CD4-positive, alpha-beta T cell treated with Interleukin-6 for 4 hours (primary cell): ENCODE data around the gene SLC17A9.

ENCODE experiments used
- DNase-seq: peaks from one replicate; pipeline ENCODE4 v3.0.0-alpha.2; 2020; ENCODE audit warnings: mixed read lengths

SLC17A9 gene

DNA sequence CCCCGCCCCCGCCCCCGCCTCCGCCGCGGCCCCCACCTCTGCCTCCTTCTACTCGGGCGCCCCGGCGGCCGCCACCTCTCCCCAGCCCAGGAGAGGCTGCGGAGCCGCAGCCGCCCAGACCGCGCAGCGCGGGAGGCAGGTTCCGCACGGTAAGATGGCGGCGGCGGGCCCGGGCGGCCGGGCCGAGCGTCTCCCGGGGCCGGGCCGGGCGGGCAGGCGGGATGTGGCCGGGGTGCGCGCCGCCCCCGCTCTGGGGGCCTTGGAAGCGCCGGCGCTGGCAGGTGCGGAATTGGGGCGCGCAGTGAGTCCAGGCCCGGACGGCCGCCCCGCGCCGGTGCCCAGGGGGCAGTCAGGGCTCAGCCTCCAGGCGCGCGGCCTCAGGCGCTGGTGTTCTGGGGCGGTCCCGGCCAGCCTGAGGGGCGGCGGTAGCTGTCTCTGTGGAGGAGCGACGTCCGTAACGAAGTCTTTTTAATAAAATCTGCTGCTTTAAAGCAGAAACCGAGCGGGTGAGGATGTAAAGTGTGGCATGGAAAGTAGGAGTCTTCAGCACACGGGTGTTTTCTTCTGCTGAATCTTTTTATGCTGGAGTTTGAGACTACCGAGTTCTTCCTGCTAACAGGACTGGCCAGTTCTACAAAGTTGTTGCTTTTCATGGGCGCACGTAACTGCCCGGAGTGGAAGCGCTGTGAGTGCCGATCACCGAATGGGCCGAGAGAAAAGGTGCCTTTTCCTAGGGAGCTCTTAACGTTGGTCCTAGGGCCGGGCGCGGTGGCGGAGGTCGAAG lies 14.2 kb upstream of the SLC17A9 start, which contains the start of gene GID8:
Gene GID8, plus strand, starts transcription at position 43 of the 784 bp plus-strand sequence. CDS start 3,356 bp downstream, outside the sequence.
- DNase-seq = peak; percentile 51

DNA sequence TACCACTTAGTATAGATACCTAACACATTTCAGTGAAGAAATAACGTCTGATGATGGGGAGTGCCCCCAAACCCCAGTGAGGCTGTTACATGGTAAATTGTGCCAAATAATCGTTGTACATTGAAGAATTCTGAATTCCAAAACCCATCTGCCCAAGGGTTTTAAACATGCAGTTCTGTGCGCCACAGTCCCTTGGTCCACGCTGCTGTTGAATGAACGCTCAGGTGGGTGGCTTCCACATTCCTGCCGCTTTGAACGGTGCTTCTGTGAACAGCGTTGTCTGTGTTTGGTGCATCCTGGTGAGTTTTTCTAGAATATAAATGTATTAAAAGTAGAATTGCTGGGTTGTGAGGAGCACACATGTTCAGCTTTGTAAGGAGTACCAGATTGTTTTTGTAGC lies 11.6 kb upstream of the SLC17A9 start:
- no peak for DNase-seq

DNA sequence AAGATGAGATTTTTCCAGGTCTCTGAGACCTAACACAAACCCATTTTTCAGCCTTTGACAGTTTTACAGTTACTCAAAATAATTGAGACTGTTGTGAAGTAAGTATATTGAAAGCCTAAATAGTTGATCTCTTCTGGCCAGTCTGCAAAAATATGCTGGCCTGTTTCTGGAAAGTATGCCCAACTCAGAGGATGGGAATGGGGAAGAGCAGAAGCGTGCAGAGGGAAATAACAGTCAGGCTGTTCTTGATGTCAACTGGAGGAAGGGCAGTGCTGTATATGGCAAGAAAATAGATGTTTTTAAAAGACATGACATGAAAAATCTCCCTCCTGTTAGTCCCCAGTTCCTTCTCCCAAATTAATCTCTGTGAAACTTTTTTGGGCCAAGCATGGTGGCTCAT lies 10.7 kb upstream of the SLC17A9 start:
- DNase-seq = no peak

DNA sequence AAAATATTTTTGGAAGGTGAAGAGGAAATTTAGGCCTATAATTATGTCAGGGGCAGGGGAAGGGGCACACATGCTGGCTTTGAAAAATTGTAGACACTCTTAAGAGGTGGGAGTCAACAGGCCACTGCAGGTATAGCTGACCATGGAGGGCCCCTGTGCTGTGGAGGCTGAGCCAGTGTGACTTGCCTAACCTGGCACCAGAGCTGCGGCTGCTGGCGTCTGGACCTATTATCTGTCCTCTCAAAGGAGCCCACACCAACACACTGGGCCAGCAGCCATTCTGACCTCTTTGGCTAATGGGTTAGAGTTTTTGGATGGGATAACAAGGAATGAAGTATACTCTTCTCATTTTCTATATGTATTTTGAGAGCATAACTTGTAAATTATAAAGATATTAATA lies 10.1 kb upstream of the SLC17A9 start:
- no peak for DNase-seq

DNA sequence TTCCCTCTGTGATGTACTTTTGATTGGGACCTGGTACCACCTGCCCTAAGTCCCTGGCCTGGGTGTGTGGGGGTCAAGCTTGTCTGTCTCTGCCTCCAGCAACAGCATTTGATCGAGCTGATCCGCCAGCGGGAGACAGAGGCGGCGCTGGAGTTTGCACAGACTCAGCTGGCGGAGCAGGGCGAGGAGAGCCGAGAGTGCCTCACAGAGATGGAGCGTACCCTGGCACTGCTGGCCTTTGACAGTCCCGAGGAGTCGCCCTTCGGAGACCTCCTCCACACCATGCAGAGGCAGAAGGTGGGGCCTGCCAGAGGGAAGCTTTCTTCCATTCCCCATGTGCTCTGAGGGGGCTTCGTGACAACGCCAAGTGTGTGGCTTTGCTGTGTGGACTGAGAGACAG lies 9.1 kb upstream of the SLC17A9 start:
- no peak for DNase-seq

DNA sequence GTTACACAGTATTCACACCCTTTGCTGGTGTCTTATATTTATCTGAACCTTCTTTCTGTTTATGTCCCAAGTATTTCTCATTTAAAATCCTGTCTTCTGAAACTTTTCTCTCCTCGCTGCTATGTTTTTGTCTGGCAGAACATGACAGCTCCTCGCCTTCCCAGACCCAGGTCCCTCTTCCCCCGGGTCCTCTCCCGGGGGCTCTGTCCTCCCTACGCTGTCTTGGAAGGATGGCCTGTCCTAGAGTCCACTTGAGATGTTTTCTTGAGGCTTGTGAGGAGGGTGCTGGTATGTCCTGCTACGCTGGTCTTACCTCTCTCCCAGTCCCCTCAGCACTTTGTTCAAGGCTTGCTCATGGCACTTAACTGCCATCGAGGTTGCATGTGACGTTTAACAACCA lies 8.3 kb upstream of the SLC17A9 start:
- DNase-seq = no peak

DNA sequence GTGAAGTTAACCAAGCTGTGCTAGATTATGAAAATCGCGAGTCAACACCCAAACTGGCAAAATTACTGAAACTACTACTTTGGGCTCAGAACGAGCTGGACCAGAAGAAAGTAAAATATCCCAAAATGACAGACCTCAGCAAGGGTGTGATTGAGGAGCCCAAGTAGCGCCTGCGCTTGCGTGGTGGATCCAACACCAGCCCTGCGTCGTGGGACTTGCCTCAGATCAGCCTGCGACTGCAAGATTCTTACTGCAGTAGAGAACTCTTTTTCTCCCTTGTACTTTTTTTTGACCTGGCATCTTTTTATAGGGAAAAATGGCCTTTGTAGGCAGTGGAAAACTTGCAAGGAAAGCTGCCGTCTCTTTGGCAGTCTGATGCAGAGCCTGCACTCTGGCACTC lies 7.8 kb upstream of the SLC17A9 start:
- no peak for DNase-seq

DNA sequence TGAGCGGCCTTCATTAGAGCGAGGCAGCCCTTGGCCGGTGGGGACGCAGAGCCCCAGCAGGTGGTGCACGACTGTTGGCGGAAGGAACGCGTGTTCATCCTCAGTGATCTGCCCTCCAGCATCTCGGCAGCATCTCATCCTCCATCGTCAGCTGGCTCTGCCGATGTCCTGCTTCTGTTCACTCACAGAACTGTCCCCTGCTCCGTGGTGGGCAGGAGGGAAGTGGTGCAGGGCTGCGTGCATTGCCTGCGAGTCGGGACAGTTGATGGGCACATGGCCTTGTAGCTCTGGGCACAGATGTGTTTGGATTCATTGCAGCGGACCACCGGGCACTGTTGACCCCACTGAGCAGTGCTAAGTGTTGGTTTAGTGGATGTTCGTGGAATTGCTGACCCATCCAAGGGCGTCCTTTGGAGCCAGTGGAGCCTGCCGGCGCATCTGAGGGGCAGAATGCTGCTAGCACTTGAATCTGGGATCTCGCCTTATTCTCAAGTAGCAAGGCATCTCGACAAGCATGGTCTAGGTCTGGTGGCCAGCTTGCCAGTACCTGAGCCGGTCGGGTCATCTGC lies 6.7 kb upstream of the SLC17A9 start:
- DNase-seq = no peak

DNA sequence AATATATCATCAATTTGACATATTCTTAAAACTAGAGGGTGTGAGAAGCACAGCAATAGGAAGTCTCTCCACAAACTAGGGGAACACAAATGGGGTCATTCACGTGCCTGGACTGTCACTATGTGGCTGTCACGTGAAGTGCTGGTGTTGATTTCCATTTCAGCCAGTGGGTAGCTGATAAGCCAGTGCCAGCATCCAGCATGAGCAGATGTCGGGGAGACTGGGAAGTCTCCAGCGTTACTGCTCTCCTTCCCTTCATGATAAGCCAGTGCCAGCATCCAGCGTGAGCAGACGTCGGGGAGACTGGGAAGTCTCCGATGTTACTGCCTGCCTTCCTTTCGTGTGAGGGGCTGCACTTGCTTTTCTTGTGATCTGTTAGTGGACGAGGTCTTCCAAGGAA lies 5.6 kb upstream of the SLC17A9 start:
- DNase-seq = no peak

DNA sequence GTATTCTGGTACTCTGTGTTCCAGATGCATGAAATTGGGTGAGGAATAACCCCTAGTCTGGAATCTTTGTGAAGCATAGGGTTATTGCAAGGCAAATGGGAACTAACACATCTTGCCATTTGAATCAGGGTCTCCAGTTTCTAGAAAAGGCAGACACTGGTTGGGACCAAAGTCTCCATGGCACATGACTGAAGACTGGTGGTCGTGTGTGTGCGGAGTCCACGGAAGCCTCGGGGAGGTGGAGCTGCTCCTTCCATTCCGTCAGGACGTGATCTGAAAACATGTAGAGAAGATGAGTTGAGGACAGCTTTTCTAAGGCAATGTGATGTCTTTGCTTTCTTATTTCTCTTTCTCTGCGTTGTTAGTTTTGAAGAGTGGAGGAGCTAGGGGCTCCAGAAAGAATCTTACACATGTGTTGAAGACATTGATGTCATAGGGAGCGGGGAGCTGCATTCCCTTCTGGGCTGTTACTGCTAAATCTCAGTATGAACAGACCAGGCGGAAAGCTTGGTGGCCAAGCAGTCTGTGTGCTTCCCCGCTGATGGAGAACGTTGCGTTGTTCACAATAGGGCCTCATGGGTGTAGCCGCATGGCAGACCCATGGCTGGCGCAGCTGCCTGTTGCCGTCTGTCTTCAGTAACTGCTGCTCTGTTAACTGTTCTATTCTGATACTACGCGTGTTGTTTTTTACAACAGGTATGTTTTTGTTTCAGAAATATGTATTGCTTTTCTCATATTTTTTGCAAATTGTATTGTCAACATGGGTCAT lies 4.8 kb upstream of the SLC17A9 start:
- no peak for DNase-seq

DNA sequence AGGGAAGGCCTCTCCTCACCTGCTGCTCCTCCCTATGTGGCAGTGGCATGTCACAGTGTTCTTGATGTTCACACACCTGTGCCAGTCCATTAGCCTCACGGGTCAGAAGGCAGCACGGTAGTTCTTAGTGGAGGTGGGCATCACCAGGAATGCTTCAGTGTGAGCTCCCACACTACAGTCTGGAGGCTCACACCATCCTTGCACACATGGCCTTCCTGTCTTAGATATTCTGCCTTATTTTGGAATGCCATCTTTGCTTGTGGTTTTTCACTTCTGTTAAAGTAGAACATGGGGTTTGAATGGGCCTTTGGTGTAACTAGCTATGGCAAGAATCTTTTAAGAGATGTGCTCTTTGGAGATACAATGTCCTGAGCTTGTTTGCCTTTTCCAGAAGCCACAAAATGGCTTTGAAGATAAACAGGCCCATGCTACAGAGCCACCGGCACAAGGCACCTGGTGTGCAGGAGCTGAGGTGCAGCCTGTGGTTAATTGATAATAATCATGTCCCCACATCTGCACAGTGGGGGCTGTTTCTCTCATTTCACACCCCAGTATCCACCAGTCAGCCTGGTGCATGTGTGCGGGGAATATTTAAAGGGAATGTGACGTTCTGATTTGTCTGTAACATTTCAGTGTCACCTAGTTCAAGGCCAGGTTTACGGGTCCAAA lies 3.2 kb upstream of the SLC17A9 start:
- DNase-seq = no peak

DNA sequence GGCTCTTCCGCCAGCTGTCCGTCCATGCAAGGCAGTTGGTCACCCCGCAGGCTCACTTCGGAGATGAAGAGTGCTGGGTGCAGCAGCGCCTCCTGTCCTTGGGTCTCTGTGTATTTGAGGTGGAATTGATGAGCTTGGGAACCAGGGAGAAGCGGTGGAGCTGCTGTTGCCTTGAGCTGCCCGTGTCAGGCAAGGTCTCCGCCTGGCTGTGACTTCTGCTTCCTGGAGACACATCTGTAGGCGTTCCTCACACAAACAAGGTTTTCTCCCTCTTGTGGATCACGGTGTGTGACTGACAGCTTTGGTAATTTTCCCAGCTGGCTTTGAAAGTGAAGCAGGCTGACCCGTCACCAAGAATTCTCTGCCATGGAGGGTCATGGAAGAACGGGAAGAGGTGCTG lies 2.5 kb upstream of the SLC17A9 start:
- DNase-seq = no peak

DNA sequence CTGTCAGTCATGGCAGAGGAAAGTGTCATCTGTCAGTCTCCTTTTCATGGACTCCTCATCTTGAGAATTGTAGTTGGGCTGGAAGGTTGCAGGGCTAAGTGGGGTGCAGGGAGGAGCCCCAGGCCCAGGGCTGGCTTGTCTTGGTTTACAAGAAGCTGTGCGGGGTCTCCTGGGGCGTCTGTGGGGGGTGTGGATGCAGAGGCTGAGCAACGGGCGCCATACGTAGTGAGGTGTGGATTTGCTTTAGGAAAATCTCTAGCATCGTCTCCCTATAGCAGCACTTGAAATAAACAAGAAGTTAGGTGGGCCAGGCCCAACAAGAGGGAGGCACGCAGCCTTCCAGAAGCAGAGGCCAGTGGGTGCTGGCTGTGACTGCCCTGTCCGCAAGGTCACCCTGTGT lies 1.8 kb upstream of the SLC17A9 start:
- DNase-seq = no peak

DNA sequence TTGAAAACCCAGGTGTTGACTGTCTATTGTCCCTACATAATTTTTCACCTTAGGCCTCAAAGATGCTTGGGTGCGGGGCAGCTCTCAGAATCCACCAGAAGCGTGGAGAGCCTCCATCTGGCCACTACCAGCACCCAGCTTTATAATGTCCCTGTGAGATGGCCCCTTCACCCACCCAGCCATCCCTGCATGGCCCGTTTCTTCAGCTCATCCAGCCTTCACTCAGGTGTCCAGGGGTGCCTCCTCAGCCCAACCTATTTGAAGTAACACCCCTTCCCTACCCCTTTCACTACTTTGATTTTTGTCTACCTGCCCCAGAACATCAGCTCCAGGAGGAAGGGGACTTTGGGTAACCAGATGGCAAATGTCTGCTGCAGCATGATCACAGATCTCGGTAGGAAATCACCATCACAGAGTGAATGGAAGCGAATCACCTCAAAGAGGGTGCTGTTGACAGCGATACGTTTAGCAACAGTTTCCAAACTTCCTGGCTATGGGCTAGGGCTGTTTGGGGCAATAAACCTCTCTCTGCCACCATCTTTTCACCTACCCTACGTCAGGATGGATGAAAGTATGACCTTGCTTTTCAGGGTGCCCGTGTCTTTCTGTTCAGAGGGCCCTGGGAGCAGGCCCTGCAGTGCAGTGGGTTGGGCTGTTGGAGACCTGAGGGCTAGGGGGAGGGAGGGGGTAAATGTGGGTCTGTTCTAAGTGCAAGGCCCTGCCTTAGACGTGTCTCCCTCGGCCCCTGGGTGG lies 1.2 kb upstream of the SLC17A9 start:
- no peak for DNase-seq

DNA sequence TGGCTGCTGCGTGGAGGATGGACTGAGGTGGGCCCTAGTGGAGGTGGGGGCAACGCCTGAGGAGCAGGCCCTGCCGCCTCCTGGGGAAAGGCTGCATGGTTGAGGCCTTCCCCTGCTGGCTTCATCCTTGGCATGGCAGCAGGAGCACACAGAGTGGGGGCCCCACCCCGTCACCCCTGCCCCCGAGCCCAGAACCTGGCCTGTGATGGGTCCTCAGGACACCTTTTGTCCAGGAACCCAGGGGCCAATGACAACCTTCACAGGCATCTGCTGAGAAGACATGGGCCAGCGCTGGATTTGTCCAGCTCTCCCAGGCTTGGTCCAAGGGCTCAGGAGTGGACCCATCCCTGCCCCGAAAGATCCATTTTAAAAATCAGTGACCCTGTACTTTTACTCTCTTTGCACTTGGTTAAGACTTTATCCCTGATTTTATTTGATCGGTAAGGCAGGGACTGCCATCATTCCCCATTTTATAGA lies 575 bp upstream of the SLC17A9 start:
- DNase-seq = no peak

DNA sequence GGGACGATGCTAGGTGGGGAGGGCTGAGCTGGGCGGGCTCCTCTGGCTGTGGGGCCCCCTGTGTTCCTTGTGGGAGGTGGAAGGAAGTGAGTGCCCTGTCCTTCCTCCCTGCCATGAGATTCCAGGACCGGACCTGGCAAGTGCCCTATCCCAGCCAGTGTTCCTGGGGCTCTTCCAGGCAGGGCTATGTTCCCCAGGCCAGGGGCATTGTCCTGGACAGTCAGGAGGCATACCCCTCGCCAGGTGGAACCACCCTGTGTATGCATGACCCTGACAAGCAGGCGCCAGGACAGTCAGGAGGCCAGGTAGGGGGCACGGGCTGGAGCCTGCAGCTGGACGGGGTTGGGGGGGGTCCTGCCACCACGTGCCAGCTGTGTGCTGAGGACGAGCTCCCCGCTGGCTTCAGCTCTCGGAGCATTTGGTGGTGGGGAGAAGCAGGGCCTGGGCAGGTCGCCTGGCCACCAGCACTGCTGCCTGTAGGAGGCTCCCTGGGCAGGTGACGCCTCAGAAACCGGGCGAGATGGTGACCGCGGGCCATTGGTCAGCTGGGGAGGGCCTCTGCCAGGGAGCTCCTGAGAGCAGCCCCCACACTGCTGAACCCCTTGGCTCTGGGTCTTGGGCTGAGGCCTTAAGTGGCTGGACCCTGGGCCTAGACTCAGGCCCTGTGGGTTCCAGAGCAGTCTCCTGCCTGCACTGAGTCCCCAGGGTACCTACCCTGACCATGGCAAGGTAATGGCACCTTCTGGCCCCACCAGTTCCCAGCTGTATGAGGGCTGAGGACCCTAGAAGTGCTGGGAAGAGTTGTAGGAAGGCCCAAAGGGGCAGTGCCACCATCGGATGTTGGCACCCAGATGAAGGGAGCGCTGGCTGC lies 694 bp downstream of the SLC17A9 start:
- DNase-seq = no peak

DNA sequence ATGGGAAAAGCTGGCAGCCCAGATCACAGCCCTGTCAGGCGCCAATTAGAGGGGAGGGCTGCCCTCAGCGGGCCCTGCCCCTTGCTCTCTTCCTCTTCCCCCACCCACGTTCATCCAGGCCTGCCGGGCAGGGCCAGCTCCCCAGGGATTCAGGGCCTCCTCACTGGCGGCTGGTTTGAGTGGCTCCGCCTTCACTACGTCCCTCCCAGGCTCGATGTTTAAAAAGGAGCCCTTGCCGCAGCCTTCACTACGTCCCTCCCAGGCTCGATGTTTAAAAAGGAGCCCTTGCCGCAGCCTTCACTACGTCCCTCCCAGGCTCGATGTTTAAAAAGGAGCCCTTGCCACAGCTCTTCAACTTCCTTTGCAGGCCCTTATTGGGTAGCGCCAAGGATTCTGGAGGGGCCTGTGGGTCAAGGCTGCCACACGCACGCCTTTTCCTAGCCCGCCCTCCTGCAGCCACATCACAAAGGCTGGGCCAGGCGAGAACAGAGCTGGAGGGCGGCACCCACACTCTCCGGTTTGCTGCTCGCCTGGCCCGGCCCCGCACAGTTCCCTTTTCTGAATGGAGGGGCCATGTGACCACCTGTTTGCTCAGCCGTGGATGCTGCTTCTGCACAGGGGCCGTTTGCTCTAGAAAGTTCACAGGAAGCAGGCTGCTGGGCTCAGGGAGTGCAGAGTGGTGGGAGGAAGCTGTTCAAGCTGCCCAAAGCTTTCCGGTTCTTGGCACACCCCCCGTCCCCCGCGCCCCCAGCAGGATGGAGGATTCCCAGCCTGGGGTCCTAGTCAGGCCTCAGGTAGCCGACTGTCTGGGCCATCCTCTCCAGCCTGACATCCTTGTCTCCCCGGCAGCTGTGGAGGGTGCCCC lies 1.6 kb downstream of the SLC17A9 start:
- peak; percentile 77 for DNase-seq

DNA sequence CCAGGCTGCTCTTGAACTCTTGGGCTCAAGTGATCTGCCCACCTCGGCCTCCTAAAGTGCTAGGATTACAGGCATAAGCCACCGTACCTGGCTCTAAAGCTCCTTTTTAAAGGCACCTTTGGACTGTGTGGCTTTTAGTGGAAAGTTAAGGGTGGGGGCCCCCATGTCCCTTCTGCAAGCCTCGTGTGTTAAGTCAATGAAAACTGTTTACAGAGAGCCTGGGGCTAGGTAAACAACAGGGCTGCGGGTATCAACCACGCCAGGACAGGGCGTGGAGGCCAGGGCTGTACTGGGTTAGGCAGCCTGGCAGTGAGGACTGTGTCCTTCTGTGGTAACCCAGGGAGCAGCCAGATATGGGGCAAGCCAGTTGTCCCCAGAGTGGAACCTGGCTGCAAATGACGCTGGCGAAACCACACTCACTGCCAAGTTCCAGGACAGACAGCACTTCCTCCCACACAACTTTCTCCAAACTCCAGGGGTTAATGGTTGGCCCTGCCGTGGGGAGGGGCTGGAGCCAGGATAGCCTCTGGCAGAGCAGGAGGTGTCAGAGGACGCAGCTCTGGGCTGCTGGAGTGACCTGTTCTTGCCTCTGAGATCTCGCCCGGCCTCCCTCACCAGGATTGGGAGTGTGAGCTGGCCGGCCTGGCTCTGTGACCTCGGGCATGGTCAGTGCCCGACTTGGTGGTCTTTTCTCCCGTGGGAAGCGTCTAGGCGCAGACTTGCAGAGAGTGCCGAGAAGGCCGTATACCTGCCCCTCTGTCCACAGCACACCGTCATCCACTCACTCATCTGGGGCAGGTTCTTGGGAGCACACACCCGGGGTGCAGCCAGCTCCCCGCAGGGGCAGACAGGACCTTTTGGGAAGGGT lies 3.2 kb downstream of the SLC17A9 start:
- no peak for DNase-seq

DNA sequence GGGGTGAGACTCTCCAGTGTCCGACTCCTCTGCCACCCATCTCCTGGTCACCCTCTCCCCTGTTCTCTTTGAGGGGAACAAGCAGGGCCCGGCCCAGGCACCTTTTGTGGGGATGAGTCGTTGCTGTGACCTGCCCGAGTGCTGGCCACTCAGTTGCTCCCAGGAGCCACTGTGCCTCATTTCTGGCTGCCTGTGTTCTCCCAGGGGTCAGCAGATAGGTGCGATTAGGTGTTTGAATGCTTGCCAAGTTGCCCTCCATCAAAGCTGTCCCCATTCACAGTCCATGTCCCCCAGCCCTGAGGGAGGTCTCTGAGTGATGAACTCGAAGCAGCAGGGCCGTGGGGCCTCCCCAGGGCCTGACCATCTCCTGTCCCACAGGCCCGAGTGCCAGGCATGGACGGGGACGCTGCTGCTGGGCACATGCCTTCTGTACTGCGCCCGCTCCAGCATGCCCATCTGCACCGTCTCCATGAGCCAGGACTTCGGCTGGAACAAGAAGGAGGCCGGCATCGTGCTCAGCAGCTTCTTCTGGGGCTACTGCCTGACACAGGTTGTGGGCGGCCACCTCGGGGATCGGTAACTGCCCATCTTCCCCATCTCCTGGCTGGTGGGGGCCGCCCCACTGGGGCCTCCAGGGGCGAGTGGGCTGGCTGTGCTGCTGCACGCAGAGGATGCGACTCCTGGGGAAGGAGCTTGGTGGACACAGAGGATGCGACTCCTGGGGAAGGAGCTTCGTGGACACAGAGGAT lies 4.1 kb downstream of the SLC17A9 start:
- DNase-seq = no peak
